Tibial artery (tissue), 4 donors: Measurements from ENCODE around the gene CABP4.

Experiments used
- DNase-seq, 2 donors: peaks; one replicate each; pipeline ENCODE4 v3.0.0-alpha.2; 2019
- H3K27ac ChIP-seq, 2 donors: fragments of 200-600 bp; sonication (generic) in 1 of 2; 1 replicate in 1 of 2; 2 replicates in 1 of 2; pipeline ENCODE4 v1.5.1; 2018 to 2019; ENCODE audit warnings: mild to moderate bottlenecking in 1 of 2
- H3K27me3 ChIP-seq, 2 donors: fragments of 200-600 bp; sonication (generic) in 1 of 2; one replicate each; pipeline versions ENCODE4 v1.5.1 to v1.6.0; 2016 to 2019
- H3K36me3 ChIP-seq, 3 donors: fragments of 200-600 bp; sonication (generic) in 2 of 3; one replicate each; pipeline ENCODE4 v1.5.1; 2016 to 2019; ENCODE audit warnings: mild to moderate bottlenecking in 2 of 3
- H3K4me1 ChIP-seq, 4 donors: fragments of 200-600 bp; sonication (generic) in 2 of 4; 1 replicate in 3 of 4; 2 replicates in 1 of 4; pipeline ENCODE4 v1.5.1; 2016 to 2019
- H3K4me3 ChIP-seq, 2 donors: fragments of 200-600 bp; sonication (generic) in 1 of 2; 1 replicate in 1 of 2; 2 replicates in 1 of 2; pipeline ENCODE4 v1.5.1; 2018 to 2019; ENCODE audit warnings: mild to moderate bottlenecking in 2 of 2
- H3K9me3 ChIP-seq, 3 donors: fragments of 200-600 bp; sonication (generic) in 1 of 3; one replicate each; pipeline ENCODE4 v1.5.1; 2016 to 2019
- CTCF ChIP-seq, 2 experiments: fragments of 200-600 bp in 1 of 2; fragments of 450-650 bp in 1 of 2; IDR thresholded peaks; one replicate each; pipeline ENCODE4 v1.5.1; 2017 to 2019; ENCODE audit warnings: antibody characterized with exemption in 2 of 2, mild to moderate bottlenecking in 1 of 2, moderate library complexity in 1 of 2
- intact Hi-C: fragments of 100-400 bp; cut with DNase I; formaldehyde crosslinking; loops from one replicate; pipeline ENCODE4 v1.15.0; 2023; ENCODE audit warnings: low total_unique reads

The CABP4 gene

DNA sequence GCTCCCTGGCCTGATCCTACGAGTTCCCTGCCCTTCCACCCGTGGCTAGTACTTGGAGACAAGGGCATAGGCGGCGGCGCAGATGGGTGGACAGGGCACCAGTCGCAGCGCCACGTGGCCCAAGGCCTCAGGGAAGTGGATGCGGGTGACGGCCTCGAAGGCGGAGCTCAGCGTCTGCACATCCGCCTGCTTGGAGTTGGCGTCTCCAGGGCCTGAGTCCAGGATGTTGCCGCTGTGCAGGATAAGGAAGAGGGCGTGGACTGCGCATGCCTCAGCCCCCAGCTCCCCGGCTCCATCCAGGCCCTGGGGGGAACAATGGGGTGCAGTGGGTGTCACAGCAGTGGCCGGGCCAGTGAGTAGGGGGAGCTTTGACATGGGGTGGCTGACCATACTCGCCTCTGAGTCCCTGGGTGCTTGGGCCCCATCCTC lies 43.4 kb downstream of the CABP4 start:
- intact Hi-C loops = no loop called here
- H3K4me1 ChIP-seq = peaks cover 0 to 3% (median 1%) of the 10 kb centered on the region in 4 donors
- no peak overlapping the region for H3K4me3 ChIP-seq
- H3K36me3 ChIP-seq = peaks cover 0 to 62% (median 45%) of the 10 kb centered on the region in 3 donors
- no peak for TF ChIP-seq CTCF (IDR thresholded peaks at IDR 0.05)
- H3K9me3 ChIP-seq = no peaks in the 10 kb centered on the region
- no peak for DNase-seq
- H3K27ac ChIP-seq = no peak overlapping the region
- H3K27me3 ChIP-seq = no peaks in the 10 kb centered on the region

DNA sequence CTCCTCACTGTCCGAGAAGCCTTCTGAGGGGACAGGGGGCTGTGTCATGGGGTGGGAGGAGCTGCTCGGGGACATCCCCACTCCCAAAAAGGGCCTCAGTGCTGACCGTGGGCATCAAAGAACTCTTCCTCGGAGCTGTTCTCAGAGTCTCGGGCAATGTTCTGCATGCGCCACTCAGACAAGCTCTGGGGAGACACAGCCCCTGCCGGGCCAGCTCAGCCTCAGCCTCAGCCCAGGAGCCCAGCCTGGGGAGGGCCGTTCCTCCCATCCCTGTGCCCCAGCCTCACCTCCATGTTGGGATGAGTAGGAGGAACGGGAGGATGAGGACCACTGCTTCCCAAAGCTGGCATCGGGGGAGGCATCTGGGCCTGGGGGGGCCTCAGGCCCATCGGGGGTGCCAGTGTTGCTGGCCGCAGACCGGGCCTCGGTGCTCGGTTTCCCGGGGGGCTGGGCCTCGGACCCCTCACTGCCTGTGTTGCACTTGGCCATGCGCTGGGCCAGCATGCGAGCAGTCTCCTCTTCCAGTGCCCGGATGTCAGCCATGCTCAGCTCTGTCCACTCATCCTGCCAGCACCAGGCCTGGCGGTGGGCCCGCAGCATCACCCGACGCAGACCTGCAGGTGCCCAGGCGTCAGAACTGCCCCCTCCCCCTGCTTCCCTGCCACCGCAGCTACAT lies 44.8 kb downstream of the CABP4 start:
- no peak for DNase-seq
- TF ChIP-seq CTCF (IDR thresholded peaks at IDR 0.05) = no peak
- peaks cover 0 to 48% (median 33%) of the 10 kb centered on the region in 3 donors for H3K36me3 ChIP-seq

DNA sequence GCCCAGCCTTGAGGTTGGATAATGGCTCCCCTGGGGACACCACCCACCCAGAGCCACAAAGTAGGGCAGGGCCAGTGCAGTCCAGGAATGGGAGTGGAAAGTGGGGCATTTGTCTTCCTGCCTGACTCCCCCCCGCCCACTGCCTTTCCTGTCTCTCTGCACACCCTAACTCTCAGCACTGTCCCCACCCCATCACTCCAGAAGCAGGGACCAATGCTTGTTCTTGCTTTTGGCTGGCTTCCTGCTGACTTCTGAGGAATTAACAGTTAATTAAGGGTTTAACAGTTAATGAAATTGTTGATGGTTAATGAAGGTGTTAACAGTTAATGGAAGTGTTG lies 45.3 kb downstream of the CABP4 start:
- no peaks in the 10 kb centered on the region for H3K9me3 ChIP-seq
- no peak overlapping the region for H3K27ac ChIP-seq
- no peak for DNase-seq
- intact Hi-C loops = no loop called here
- no peaks in the 10 kb centered on the region for H3K27me3 ChIP-seq
- peaks cover 0 to 21% (median 17%) of the 10 kb centered on the region in 4 donors for H3K4me1 ChIP-seq
- H3K4me3 ChIP-seq = no peak overlapping the region
- peaks cover 0 to 43% (median 28%) of the 10 kb centered on the region in 3 donors for H3K36me3 ChIP-seq
- TF ChIP-seq CTCF (IDR thresholded peaks at IDR 0.05) = no peak

More for the DNA sequence above, 44.8 kb downstream of the CABP4 start:
- H3K4me1 ChIP-seq = peaks cover 0 to 17% (median 14%) of the 10 kb centered on the region in 4 donors
- no peak overlapping the region for H3K4me3 ChIP-seq
- H3K27me3 ChIP-seq = no peaks in the 10 kb centered on the region
- no peaks in the 10 kb centered on the region for H3K9me3 ChIP-seq
- intact Hi-C loops = no loop called here
- H3K27ac ChIP-seq = no peak overlapping the region

DNA sequence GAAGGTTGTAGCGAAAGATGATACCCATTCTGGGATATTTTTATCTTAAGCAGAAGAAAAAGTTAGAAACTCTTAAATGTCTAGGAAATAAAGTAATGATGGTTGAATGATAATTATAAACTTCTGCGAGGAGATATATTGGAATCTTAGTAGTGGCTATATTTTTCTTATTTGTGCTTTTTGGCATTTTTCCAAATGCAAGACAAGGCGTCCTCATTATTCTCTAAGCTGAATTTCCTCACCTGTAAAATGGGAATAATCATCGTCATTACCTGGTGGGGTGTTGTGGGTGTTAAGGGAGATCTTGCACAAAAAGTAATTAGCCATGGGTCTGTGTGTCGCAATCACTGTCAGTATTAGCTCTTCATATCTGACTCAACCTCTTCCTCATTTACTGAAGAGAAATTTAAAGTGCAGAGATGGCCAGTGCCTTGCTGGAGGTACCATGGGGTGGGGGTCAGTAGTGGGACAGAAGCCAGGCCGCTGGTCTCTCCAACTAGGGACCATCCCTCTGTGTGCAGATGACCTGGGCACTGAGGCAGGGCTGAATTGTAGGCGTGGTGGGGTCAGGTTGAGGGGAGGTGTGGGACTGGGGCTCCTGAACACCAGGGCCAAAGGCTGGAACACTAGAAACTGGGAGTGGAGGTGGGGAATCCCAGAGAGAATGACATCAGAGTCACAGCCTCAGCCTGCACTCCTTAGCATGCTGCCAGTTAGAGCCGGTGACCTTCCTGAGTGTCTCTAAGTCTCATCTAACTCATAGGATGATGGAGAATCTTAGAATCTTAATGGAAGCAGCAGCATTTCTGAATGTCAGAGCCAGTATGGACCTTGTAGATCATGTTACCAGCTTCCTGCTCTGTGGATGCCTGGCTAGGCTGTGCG lies 45.9 kb downstream of the CABP4 start:
- TF ChIP-seq CTCF (IDR thresholded peaks at IDR 0.05) = no peak
- Histone ChIP-seq H3K36me3 (peaks cover 0 to 37% (median 22%) of the 10 kb centered on the region in 3 donors), H3K27me3 (no peaks in the 10 kb centered on the region), H3K27ac (no peak overlapping the region), H3K4me3 (no peak overlapping the region), H3K4me1 (peaks cover 0 to 27% (median 23%) of the 10 kb centered on the region in 4 donors), H3K9me3 (no peaks in the 10 kb centered on the region)
- intact Hi-C loops = no loop called here
- no peak for DNase-seq

DNA sequence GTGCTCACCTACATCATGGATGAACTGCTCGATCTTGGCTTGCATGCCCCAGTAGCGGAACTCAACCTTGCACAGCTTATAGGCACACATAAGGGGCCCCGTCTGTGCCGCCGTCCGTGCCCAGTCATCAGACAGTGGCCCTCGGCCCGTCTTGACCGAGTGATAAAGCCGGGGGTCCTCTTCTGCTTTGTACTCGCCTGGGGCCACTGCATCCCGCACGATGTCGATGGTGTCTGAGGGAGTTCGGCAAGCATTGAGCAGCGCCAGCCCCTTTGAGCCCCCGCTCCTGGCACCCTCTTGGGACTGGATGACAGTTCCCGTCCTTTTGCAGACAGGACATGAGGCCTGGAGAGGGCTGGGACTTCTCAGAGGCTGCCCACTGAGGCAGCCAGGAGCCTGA lies 46.7 kb downstream of the CABP4 start:
- intact Hi-C loops = loop anchor here (2.0 kb wide), 1 partner anchor 99 kb away; no protein-coding TSS in a partner anchor
- Histone ChIP-seq H3K4me3 (no peak overlapping the region), H3K36me3 (peaks cover 0 to 38% (median 23%) of the 10 kb centered on the region in 3 donors), H3K4me1 (peaks cover 0 to 35% (median 31%) of the 10 kb centered on the region in 4 donors), H3K27me3 (no peaks in the 10 kb centered on the region), H3K27ac (no peak overlapping the region), H3K9me3 (no peaks in the 10 kb centered on the region)
- no peak for TF ChIP-seq CTCF (IDR thresholded peaks at IDR 0.05)
- DNase-seq = no peak
